GM12864 (cell line): ENCODE measurements around the gene DAPL1.

Experiments used
- DNase-seq: peaks from one replicate; pipeline ENCODE4 v3.0.0-alpha.2; 2011; ENCODE audit warnings: low read depth
- H3K4me3 ChIP-seq: 2 replicates; pipeline ENCODE4 v1.5.1; 2011; ENCODE audit warnings: mild to moderate bottlenecking, low read depth, low read length, control low read depth
- TF ChIP-seq, protein P1 (sequence below): IDR thresholded peaks from 2 replicates; pipeline ENCODE4 v1.5.1; 2011; ENCODE audit warnings: low read depth, mild to moderate bottlenecking, moderate library complexity, low read length, control low read depth, inconsistent platforms; ENCODE audit errors: missing control alignments

The DAPL1 gene

GRCh38 chr2:158776231-158776630, 18.9 kb upstream of the DAPL1 start:
- DNase-seq: no peak
- TF ChIP-seq, protein P1, sequence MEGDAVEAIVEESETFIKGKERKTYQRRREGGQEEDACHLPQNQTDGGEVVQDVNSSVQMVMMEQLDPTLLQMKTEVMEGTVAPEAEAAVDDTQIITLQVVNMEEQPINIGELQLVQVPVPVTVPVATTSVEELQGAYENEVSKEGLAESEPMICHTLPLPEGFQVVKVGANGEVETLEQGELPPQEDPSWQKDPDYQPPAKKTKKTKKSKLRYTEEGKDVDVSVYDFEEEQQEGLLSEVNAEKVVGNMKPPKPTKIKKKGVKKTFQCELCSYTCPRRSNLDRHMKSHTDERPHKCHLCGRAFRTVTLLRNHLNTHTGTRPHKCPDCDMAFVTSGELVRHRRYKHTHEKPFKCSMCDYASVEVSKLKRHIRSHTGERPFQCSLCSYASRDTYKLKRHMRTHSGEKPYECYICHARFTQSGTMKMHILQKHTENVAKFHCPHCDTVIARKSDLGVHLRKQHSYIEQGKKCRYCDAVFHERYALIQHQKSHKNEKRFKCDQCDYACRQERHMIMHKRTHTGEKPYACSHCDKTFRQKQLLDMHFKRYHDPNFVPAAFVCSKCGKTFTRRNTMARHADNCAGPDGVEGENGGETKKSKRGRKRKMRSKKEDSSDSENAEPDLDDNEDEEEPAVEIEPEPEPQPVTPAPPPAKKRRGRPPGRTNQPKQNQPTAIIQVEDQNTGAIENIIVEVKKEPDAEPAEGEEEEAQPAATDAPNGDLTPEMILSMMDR: no peak
- H3K4me3 ChIP-seq: no peak overlapping the region

GRCh38 chr2:158777077-158777476, 18.0 kb upstream of the DAPL1 start:
- TF ChIP-seq, protein P1: no peak
- H3K4me3 ChIP-seq: no peak overlapping the region
- DNase-seq: no peak

DNA sequence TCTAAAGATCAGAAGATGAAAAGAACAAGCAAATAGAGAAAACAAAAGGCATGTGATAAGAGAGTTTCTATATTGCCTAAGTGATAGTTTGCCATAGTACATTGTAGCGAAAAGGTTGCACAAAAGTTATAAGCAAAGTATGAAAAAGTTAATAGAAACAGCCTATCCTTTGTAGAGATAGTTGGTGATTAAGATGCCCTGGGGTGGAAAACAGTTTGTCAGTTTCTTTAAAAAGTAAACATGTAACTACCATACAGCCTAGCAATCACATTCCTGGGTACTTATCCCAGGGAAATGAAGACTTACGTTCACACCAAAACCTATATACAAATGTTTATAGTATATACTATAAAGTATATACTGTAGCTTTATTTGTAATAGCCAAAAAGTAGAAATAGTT, 16.9 kb upstream of the DAPL1 start:
- TF ChIP-seq, protein P1: no peak
- no peak overlapping the region for H3K4me3 ChIP-seq
- DNase-seq: no peak

- DNase-seq: no peak
- H3K4me3 ChIP-seq: no peak overlapping the region
- TF ChIP-seq, protein P1: no peak
These were observed 15.5 kb upstream of the DAPL1 start for GRCh38 chr2:158779621-158780020.

DNA sequence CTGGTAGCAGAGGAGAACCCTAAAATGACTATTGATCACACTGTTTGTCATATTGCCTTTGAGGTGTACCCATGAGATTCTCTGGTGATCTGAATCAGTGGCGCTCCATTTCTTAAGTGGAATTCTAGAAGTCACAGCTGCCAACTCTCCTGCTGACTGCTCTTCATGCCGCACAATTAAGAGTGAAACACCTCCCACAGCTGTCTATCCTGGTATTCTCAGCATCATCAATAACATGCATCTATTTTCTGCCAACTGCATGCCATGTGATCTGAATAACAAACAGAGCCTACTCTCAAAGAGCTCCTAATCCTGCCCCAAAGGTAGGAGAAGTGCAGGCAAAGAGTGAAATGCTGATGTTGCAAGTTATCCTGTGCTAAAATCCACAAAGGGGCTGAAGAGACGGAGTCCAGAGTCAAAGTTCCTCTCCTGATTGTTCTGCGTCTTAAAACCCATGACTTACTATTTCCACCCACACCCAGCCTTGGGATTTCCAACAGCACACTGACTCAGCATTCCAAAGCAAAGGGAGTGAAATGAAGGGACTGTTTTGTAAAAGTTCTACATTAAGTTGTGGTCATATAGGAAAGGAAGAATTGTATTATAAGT, 13.7 kb upstream of the DAPL1 start:
- DNase-seq: no peak
- H3K4me3 ChIP-seq: no peak overlapping the region
- TF ChIP-seq, protein P1: no peak

GRCh38 chr2:158782136-158782535, 13.0 kb upstream of the DAPL1 start:
- H3K4me3 ChIP-seq: no peak overlapping the region
- no peak for DNase-seq
- TF ChIP-seq, protein P1: no peak

DNA sequence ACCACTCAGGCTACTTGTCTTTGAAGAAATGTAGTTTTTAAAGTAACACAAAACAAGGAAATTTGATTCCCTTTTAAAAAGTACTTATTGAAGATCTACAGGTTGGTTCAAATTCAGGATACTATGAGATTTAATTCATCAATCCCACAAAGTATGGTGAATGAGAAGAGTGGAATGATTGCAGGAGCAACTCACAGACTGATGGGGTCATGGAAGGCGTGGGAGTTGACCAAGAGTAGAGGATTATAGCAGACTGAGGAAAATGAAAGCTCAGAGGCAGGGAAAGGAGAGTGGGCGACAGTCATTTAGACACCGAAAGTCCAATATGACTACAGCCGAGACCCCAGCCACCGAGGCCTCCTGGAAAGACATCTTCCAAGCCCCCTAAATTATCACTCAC, 12.5 kb upstream of the DAPL1 start:
- H3K4me3 ChIP-seq: no peak overlapping the region
- TF ChIP-seq, protein P1: no peak
- no peak for DNase-seq
